GM21528 (cell line): ENCODE data around the gene HBS1L.

Experiments used
- ATAC-seq: cut with Tn5 transposase; IDR thresholded peaks from one replicate; pipeline ENCODE4 v1.9.1; 2021; ENCODE audit warnings: mild to moderate bottlenecking, moderate library complexity; ENCODE audit not compliant: unreplicated experiment, low FRiP score

HBS1L gene

GRCh38 chr6:135054569-135055498 is at the start of gene HBS1L:
Gene HBS1L (minus strand): TSS chr6:135054822. CDS start chr6:135054691, 131 bp downstream.
- peak; percentile 97 for ATAC-seq

- ATAC-seq, result no peak
Observed at GRCh38 chr6:135104199-135104598, 49.6 kb upstream of the HBS1L start.

- no peak for ATAC-seq
Observed at GRCh38 chr6:135102191-135102590, 47.6 kb upstream of the HBS1L start.

GRCh38 chr6:135097172-135097571 is 42.5 kb upstream of the HBS1L start:
- ATAC-seq, result no peak

- no peak for ATAC-seq
Observed at GRCh38 chr6:135096403-135097130, 41.9 kb upstream of the HBS1L start.

GRCh38 chr6:135095716-135096115 is 41.1 kb upstream of the HBS1L start:
- ATAC-seq, result no peak

- peak; percentile 55 for ATAC-seq
Observed at GRCh38 chr6:135094403-135094821, 39.8 kb upstream of the HBS1L start.

GRCh38 chr6:135093578-135093977 is 39.0 kb upstream of the HBS1L start:
- no peak for ATAC-seq

GRCh38 chr6:135092724-135093123 is 38.1 kb upstream of the HBS1L start:
- ATAC-seq, result no peak

GRCh38 chr6:135090819-135091218 is 36.2 kb upstream of the HBS1L start:
- no peak for ATAC-seq

GRCh38 chr6:135089901-135090300 is 35.3 kb upstream of the HBS1L start:
- ATAC-seq, result no peak

- ATAC-seq, result peak; percentile 69
Observed at GRCh38 chr6:135088818-135089809, 34.5 kb upstream of the HBS1L start.

- peak; percentile 4 for ATAC-seq
Observed at GRCh38 chr6:135088281-135088680, 33.7 kb upstream of the HBS1L start.

- no peak for ATAC-seq
Observed at GRCh38 chr6:135087803-135088202, 33.2 kb upstream of the HBS1L start.

GRCh38 chr6:135087403-135087802 is 32.8 kb upstream of the HBS1L start:
- ATAC-seq, result no peak

- ATAC-seq, result no peak
Observed at GRCh38 chr6:135086414-135086764, 31.8 kb upstream of the HBS1L start.

GRCh38 chr6:135085700-135086413 is 31.2 kb upstream of the HBS1L start:
- no peak for ATAC-seq

GRCh38 chr6:135084916-135085269 is 30.3 kb upstream of the HBS1L start:
- ATAC-seq, result no peak

- no peak for ATAC-seq
Observed at GRCh38 chr6:135084001-135084915, 29.6 kb upstream of the HBS1L start.
